Measurements from ENCODE around the gene MCTP1.

DNA sequence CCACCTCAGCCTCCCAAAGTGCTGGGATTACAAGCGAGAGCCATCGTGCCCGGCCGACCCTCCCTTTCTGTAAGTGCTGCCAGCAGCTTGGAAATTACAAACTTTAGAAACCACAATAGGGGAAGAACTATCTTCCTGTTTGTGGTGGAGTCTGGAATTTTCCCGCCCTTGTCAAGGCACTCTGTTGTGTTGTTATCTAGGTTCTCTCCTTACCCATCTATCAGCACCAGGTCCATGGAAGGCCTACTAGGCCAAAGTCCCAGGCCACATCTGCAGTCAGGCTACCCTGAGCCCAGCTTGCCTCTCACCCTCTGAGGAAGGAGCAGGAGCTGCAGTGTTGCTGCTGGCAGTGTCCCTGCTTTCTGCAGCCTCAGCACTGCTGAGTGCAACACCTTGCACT is 214.9 kb downstream of the MCTP1 start:
- TF ChIP-seq, protein P1, sequence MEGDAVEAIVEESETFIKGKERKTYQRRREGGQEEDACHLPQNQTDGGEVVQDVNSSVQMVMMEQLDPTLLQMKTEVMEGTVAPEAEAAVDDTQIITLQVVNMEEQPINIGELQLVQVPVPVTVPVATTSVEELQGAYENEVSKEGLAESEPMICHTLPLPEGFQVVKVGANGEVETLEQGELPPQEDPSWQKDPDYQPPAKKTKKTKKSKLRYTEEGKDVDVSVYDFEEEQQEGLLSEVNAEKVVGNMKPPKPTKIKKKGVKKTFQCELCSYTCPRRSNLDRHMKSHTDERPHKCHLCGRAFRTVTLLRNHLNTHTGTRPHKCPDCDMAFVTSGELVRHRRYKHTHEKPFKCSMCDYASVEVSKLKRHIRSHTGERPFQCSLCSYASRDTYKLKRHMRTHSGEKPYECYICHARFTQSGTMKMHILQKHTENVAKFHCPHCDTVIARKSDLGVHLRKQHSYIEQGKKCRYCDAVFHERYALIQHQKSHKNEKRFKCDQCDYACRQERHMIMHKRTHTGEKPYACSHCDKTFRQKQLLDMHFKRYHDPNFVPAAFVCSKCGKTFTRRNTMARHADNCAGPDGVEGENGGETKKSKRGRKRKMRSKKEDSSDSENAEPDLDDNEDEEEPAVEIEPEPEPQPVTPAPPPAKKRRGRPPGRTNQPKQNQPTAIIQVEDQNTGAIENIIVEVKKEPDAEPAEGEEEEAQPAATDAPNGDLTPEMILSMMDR (IDR thresholded peaks at IDR 0.05; ENCODE audit: insufficient read depth, low read length) = no peak
- TF ChIP-seq POLR2AphosphoS5 (IDR thresholded peaks at IDR 0.05; ENCODE audit: low read depth) (no peak), SPI1 (IDR thresholded peaks at IDR 0.05; ENCODE audit: borderline replicate concordance, low read depth) (no peak)
- TF ChIP-seq, protein P2, sequence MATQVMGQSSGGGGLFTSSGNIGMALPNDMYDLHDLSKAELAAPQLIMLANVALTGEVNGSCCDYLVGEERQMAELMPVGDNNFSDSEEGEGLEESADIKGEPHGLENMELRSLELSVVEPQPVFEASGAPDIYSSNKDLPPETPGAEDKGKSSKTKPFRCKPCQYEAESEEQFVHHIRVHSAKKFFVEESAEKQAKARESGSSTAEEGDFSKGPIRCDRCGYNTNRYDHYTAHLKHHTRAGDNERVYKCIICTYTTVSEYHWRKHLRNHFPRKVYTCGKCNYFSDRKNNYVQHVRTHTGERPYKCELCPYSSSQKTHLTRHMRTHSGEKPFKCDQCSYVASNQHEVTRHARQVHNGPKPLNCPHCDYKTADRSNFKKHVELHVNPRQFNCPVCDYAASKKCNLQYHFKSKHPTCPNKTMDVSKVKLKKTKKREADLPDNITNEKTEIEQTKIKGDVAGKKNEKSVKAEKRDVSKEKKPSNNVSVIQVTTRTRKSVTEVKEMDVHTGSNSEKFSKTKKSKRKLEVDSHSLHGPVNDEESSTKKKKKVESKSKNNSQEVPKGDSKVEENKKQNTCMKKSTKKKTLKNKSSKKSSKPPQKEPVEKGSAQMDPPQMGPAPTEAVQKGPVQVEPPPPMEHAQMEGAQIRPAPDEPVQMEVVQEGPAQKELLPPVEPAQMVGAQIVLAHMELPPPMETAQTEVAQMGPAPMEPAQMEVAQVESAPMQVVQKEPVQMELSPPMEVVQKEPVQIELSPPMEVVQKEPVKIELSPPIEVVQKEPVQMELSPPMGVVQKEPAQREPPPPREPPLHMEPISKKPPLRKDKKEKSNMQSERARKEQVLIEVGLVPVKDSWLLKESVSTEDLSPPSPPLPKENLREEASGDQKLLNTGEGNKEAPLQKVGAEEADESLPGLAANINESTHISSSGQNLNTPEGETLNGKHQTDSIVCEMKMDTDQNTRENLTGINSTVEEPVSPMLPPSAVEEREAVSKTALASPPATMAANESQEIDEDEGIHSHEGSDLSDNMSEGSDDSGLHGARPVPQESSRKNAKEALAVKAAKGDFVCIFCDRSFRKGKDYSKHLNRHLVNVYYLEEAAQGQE (IDR thresholded peaks at IDR 0.05; ENCODE audit: insufficient replicate concordance, low read depth) = no peak
